ENCODE measurements around the gene ELOF1.
"Not testable (repeated sequence)": the region's sequence is repeated elsewhere in the genome, so short reads cannot be mapped to it uniquely, and the experiment has no call there.

The ELOF1 gene

DNA sequence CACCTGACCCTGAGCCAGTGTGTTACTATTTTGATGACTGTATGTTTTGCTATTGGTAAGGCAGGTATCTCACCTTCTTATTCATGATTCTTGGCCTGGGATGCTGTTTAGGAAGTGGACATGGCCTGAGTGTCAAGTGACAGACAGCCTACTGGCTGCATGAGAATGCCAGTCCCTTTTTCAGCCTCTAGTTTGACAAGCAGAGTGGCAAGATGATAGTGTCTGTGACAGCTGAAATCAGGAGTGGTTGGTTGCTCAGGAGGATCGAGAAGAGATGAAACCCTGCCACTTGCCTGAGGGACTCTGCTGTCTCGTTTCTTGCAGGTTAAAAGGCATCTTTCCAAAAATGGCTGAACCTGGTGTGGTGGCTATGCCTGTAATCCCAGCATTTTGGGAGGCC lies 7.1 kb upstream of the ELOF1 start:
- DNase-seq = no peak

GRCh38 chr19:11565649-11565980 lies 6.6 kb upstream of the ELOF1 start:
- DNase-seq = not testable (repeated sequence)

GRCh38 chr19:11564082-11564807 lies 5.2 kb upstream of the ELOF1 start:
- DNase-seq = not testable (repeated sequence)

DNA sequence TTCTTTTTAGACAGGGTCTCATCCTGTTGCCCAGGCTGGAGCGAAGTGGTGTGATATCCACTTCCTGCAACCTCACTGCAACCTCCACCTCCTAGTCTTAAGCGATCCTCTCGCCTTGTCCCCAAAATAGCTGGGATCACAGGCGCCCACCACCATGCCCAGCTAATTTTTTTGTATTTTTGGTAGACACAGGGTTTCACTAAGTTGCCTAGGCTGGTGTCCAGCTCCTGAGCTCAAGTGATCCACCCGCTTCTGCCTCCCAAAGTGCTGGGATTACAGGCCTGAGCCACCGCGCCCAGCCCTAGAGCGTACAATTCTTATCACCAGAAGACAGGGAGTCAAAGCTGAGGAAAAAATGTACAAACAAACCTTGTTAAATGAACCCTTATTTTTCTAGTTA lies 4.5 kb upstream of the ELOF1 start:
- no peak for DNase-seq

GRCh38 chr19:11560404-11561051 lies 1.5 kb upstream of the ELOF1 start:
- no peak for DNase-seq

GRCh38 chr19:11556634-11557420 lies 2.2 kb downstream of the ELOF1 start:
- no peak for DNase-seq

DNA sequence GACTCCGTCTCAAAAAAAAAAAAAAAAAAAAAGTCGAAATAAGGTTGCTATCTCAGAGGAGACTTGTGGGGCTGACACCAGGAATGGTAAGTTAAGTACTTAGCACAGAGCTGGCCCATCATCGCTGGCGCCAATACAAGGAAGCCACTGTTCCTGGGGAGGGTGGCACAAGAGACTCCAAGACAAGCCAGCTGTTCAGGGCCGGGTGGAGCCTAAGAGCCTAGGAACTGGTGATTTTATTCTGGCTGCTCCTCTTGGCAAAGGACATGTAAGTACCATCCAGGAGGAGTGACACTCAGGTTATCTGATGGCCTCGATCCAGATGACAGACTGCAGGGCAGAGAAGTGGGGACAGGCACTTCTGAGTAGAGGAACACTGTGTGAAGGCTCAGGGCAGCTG lies 3.8 kb downstream of the ELOF1 start:
- no peak for DNase-seq

DNA sequence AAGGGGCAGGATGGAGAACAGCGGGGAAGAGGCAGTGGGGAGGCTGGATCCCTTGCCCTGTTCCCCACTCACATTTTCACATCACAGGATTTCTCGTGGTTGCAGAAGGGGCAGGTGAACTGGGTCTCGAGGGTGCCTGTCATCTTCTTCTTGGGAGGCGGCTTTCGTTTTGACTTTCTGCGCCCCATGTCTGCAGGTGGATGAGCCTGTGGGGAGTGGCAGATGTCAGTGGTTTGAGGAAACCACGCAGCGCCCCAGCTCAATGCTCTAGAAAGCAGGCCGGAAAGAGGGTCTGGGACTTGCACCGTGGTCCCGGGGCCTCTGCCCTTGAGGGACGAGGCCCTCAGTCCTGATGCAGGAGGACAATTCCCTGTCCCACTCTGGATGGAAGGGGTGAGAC lies 4.9 kb downstream of the ELOF1 start:
- no peak for DNase-seq

- DNase-seq = no peak
Measured at GRCh38 chr19:11552666-11553372, 6.2 kb downstream of the ELOF1 start.

DNA sequence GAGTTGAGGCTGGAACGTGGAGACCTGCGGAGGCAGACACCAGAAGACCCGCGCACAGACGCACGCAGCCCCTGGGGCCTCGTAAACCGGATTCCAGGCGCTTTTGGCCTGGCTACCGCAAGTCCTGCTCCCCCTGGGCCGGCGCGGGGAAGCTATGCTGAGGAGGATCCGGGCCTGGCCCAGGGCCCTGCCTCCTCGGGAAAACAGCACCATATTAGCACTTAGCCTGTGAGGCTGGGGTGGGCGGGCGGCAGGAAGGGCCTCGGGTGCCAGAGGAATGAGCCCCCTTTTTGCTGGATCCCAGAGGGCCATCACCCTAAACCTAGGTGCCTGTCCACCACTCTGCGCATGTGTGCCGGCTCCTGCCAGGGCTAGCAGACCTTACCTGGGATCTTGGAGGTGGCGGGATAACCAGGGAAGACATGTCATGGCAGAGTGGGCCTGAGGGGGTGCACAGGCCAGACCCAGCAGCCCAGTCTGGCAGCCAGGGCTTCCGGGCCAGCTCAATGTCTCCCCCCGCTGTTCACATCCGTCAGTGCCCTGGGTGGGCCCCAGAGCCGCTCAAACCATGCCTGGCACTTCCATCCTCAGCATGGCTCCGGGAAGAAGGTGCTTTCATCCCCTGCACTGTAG lies 7.3 kb downstream of the ELOF1 start:
- DNase-seq = no peak

DNA sequence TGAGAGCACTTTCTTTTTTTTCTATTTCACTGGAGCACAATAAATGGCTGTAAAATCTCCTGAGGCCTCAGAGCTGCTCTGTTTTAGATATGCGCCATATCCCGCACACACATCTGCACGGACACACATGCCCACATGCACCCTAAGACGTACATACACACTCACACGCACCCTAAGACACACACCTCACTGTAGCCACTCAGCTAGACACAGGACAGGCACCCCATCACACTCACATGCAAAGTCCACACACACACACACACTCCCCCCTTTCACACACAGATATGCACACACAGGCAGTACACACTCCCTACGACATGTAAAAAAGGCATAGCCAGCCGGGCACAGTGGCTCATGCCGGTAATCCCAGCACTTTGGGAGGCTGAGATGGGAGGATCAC lies 8.8 kb downstream of the ELOF1 start:
- DNase-seq = no peak

DNA sequence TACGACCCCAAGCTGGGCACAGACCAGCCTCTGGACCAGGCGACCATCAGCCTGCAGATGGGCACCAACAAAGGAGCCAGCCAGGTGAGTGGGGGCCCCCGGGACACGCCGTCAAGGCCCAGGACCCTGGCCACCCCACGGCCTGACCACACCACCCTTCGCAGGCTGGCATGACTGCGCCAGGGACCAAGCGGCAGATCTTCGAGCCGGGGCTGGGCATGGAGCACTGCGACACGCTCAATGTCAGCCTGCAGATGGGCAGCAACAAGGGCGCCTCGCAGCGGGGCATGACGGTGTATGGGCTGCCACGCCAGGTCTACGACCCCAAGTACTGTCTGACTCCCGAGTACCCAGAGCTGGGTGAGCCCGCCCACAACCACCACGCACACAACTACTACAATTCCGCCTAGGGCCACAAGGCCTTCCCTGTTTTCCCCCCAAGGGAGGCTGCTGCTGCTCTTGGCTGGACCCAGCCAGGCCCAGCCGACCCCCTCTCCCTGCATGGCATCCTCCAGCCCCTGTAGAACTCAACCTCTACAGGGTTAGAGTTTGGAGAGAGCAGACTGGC lies 9.6 kb downstream of the ELOF1 start:
- DNase-seq = no peak

DNA sequence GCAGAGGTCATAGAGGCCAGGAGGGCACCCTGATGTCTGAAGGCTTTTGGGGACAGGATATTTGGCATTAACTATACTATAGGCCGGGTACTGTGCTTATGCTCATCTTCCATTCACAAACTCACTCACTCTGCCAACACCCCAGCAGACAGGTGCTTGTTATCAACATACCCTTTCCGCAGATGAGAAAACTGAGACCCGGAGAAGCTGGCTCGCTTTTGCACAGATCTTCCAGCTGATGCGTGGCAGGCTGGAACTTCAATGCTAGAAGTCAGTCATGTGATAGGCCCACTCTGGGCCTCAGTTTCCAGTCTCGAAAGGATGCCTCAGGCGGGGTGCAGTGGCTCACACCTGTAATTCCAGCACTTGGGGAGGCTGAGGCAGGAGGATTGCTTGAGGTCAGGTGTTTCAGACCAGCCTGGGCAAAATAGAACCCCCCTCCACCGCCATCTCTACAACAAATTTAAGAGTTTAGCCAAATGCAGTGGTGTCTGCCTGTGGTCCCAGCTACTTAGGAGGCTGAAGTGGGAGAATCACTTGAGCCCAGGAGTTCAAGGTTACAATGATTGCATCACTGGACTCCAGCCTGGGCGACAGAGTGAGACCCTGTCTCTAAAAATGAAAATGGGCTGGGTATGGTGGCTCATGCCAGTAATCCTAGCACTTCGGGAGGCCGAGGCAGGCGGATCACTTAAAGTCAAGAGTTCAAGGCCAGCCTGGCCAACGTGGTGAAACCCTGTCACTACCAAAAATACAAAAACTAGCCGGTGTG lies 10.9 kb downstream of the ELOF1 start:
- no peak for DNase-seq

- DNase-seq = no peak
Measured at GRCh38 chr19:11541238-11541637, 17.8 kb downstream of the ELOF1 start.

- no peak for DNase-seq
Measured at GRCh38 chr19:11540645-11541044, 18.4 kb downstream of the ELOF1 start.

DNA sequence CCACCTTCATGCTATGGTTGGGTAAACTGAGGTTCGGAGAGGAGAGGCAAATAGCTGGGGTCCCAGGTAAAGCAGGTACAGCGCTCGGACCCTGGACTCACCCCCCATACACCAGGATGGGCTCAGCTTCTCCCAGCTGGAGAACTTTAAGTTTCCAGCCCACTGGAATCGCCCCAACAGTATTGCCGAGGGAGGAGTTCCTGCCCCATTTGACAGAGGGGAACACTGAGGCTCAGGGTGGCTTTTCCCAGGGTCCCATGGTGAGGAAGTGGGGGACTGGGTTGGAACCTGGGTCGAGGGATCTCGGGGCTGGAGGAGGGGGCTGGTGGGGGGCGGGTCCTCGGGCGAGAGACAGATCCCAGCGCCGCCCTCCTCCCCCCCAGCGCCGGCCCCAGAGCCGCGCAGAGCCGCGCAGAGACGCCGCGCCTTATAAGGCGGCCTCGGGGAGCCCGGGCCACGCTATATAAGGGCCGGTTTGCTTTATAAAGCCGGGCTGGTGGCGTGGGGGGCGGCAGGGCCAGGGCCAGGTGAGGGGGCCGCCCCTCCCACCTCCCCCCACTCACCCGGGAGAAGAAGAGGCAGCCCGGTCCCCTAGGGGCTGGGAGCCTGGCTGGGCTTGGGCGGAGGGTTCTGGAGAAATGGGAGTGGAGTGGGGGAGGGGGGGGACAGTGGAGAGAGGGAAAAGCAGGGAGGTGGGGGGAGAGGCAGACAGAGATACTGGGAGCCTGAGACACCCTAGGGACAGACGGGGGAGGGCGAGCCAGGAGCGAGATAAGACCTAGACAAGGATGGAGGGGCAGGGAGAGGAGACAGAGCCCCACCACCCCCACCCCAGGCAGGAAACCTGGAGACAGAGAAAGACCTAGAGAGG lies 19.3 kb downstream of the ELOF1 start:
- no peak for DNase-seq

DNA sequence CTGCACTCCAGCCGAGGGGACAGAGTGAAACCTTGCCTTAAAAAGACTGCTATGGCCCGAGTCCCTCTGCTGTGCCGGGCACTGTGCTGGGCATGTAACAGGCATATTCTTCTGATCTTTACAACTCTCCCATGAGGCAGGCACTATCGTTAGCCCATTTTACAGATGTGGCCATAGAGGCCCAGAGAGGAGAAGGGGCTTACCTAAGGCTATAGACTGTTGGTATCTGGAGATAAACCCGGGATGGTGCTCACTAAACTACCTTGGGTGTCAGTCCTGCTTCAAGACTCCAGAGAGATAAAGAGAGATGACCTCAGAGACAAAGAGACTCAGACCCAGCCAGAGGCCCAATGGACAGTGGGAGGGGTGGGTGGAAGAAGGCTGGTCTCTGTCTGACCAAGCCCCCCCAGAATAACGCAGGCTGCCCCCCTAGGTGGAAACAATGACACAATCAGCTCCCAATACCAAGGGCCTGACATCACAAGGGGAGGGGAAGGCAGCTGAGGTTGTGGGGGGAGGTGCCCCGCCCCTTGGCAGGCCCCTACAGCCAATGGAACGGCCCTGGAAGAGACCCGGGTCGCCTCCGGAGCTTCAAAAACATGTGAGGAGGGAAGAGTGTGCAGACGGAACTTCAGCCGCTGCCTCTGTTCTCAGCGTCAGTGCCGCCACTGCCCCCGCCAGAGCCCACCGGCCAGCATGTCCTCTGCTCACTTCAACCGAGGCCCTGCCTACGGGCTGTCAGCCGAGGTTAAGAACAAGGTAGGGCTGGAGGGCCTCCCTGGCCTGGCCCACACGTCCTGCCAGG lies 20.6 kb downstream of the ELOF1 start, which contains the start of gene CNN1:
CNN1 (plus strand) TSS at position 620 of the 805 bp plus-strand sequence; CDS start at position 697, 77 bp downstream.
- no peak for DNase-seq

GRCh38 chr19:11535792-11536595 lies 23.0 kb downstream of the ELOF1 start:
- DNase-seq = peak; percentile 3

- no peak for DNase-seq
Measured at GRCh38 chr19:11534948-11535347, 24.1 kb downstream of the ELOF1 start.

Data from NCI-H526 treated with DMSO at 0.1 percent for 48 hours (cell line).